OCI-LY3 (cell line): Measurements from ENCODE around the gene MTCL1.

Experiments used
- H2AFZ ChIP-seq: fragments of 200-600, 300-600 bp; shearing (Covaris generic); 2 replicates; pipeline ENCODE4 v1.6.0; 2014; ENCODE audit warnings: antibody characterized with exemption, low read depth, low read length
- H3K27ac ChIP-seq: fragments of 200-600, 300-600 bp; sonication (generic); 2 replicates; pipeline ENCODE4 v1.5.1; 2014; ENCODE audit warnings: mild to moderate bottlenecking, low read length, moderate library complexity, mixed read lengths
- H3K27me3 ChIP-seq: fragments of 200-600, 300-600 bp; sonication (generic); 2 replicates; pipeline ENCODE4 v1.6.1; 2014; ENCODE audit warnings: low read depth, low read length, mixed read lengths
- H3K36me3 ChIP-seq: fragments of 200-600, 300-600 bp; sonication (generic); replicated peaks from 2 replicates; pipeline ENCODE3; 2014; ENCODE audit warnings: low read depth, low read length, mixed read lengths
- H3K4me1 ChIP-seq: fragments of 300-600, 200-600 bp; sonication (generic); 2 replicates; pipeline ENCODE4 v1.6.1; 2014; ENCODE audit warnings: low read length, mixed read lengths
- H3K4me2 ChIP-seq: fragments of 200-600, 300-600 bp; sonication (generic); 2 replicates; pipeline ENCODE4 v1.6.1; 2014; ENCODE audit warnings: low read length, mixed read lengths
- H3K4me3 ChIP-seq: fragments of 300-600, 200-600 bp; sonication (generic); 2 replicates; pipeline ENCODE4 v1.5.1; 2014; ENCODE audit warnings: antibody characterized with exemption, mild to moderate bottlenecking, low read length, moderate library complexity
- H3K79me2 ChIP-seq: fragments of 300-600, 200-600 bp; shearing (Covaris generic); 2 replicates; pipeline ENCODE4 v1.6.1; 2014; ENCODE audit warnings: mild to moderate bottlenecking, low read length, mixed read lengths
- H3K9ac ChIP-seq: fragments of 300-600, 200-600 bp; shearing (Covaris generic); 2 replicates; pipeline ENCODE4 v1.6.0; 2014; ENCODE audit warnings: mild to moderate bottlenecking, low read length, moderate library complexity
- H3K9me3 ChIP-seq: fragments of 200-600, 300-600 bp; shearing (Covaris generic); 2 replicates; pipeline ENCODE4 v1.6.1; 2014; ENCODE audit warnings: low read length, mixed read lengths; ENCODE audit not compliant: insufficient read depth
- H4K20me1 ChIP-seq: fragments of 200-600, 300-600 bp; sonication (generic); 2 replicates; pipeline ENCODE4 v1.6.1; 2016; ENCODE audit warnings: low read length, mixed read lengths; ENCODE audit not compliant: insufficient read depth
- CTCF ChIP-seq: fragments of 200-600, 300-600 bp; sonication (generic); IDR thresholded peaks from 2 replicates; pipeline ENCODE4 v1.5.1; 2014; ENCODE audit warnings: antibody characterized with exemption, low read length, low read depth
- EZH2phosphoT487 ChIP-seq: fragments of 200-600 bp; shearing (Covaris generic); IDR thresholded peaks from 2 replicates; pipeline ENCODE4 v1.6.1; 2018; ENCODE audit warnings: antibody characterized with exemption, mixed run types, low read depth

The MTCL1 gene

GRCh38 chr18:8808001-8808400, 102.6 kb downstream of the MTCL1 start:
- H3K4me1 ChIP-seq = no peaks in the 10 kb centered on the region

GRCh38 chr18:8809514-8809913, 104.2 kb downstream of the MTCL1 start:
- Histone ChIP-seq H3K79me2 (no peaks in the 10 kb centered on the region), H3K4me3 (no peak overlapping the region), H3K27me3 (no peaks in the 10 kb centered on the region), H3K9me3 (no peaks in the 10 kb centered on the region), H3K36me3 (peaks cover 24% of the 10 kb centered on the region), H3K4me2 (no peak overlapping the region), H4K20me1 (no peaks in the 10 kb centered on the region), H3K4me1 (no peaks in the 10 kb centered on the region), H2AFZ (no peak overlapping the region), H3K27ac (no peak overlapping the region), H3K9ac (no peak overlapping the region)
- TF ChIP-seq EZH2phosphoT487 = no peak
- TF ChIP-seq CTCF = no peak

More at GRCh38 chr18:8808001-8808400, 102.6 kb downstream of the MTCL1 start:
- Histone ChIP-seq H3K27ac (no peak overlapping the region), H3K36me3 (peaks cover 16% of the 10 kb centered on the region), H3K4me2 (no peak overlapping the region), H3K9me3 (no peaks in the 10 kb centered on the region), H3K4me3 (no peak overlapping the region), H4K20me1 (no peaks in the 10 kb centered on the region), H2AFZ (no peak overlapping the region), H3K27me3 (no peaks in the 10 kb centered on the region), H3K9ac (no peak overlapping the region), H3K79me2 (no peaks in the 10 kb centered on the region)
- TF ChIP-seq CTCF (no peak), EZH2phosphoT487 (no peak)

- H3K79me2 ChIP-seq = no peaks in the 10 kb centered on the region
- H3K4me3 ChIP-seq = no peak overlapping the region
- no peak overlapping the region for H3K4me2 ChIP-seq
- no peak overlapping the region for H3K27ac ChIP-seq
- no peak overlapping the region for H2AFZ ChIP-seq
- no peak for TF ChIP-seq CTCF
- no peak for TF ChIP-seq EZH2phosphoT487
- no peaks in the 10 kb centered on the region for H4K20me1 ChIP-seq
- no peaks in the 10 kb centered on the region for H3K27me3 ChIP-seq
- no peak overlapping the region for H3K9ac ChIP-seq
- H3K4me1 ChIP-seq = no peaks in the 10 kb centered on the region
- H3K9me3 ChIP-seq = no peaks in the 10 kb centered on the region
- peaks cover 27% of the 10 kb centered on the region for H3K36me3 ChIP-seq
Observed at GRCh38 chr18:8810157-8810556, 104.8 kb downstream of the MTCL1 start.

- Histone ChIP-seq H3K79me2 (no peaks in the 10 kb centered on the region), H3K4me2 (no peak overlapping the region), H3K27me3 (no peaks in the 10 kb centered on the region), H3K4me1 (no peaks in the 10 kb centered on the region), H3K4me3 (no peak overlapping the region), H3K36me3 (peaks cover 28% of the 10 kb centered on the region), H3K9me3 (no peaks in the 10 kb centered on the region), H3K27ac (no peak overlapping the region), H3K9ac (no peak overlapping the region), H2AFZ (no peak overlapping the region), H4K20me1 (no peaks in the 10 kb centered on the region)
- no peak for TF ChIP-seq CTCF
- no peak for TF ChIP-seq EZH2phosphoT487
Observed at GRCh38 chr18:8811115-8811514, 105.8 kb downstream of the MTCL1 start.
